ENCODE results near the gene SUGP1. TPM values are rescaled to one million over a fixed set of nuclear protein-coding genes. Genes with fewer than 3 reads are reported as not detected.

The SUGP1 gene
- polyA plus RNA-seq, 1 donor (not counting 4 experiments of a cell fraction or from before 2014, with no cell fraction given), result 28.6 TPM

GRCh38 chr19:19239675-19240074, 80.6 kb downstream of the SUGP1 start:
- H3K9me3 ChIP-seq (ENCODE audit: control insufficient read depth, low read depth, low read length), result peaks cover 3% of the 10 kb centered on the region
- DNase-seq (ENCODE audit: low read depth, low spot score), result no peak
- FAIRE-seq, result no peak
- H3K27ac ChIP-seq (ENCODE audit: control insufficient read depth, insufficient read depth, low read length), result no peak overlapping the region
- H2AFZ ChIP-seq (ENCODE audit: control insufficient read depth, low read length), result no peak overlapping the region
- TF ChIP-seq EZH2 (IDR thresholded peaks at IDR 0.05; ENCODE audit: low read length), result no peak
- no peak for TF ChIP-seq CTCF (optimal IDR thresholded peaks at IDR 0.05 in 1 of 3, IDR thresholded peaks at IDR 0.05 in 1 of 3, conservative IDR thresholded peaks at IDR 0.05 in 1 of 3; ENCODE audit: extremely low read depth in 1 of 3, insufficient read depth in 2 of 3, low read length in 3 of 3)
- no peak overlapping the region for H3K4me3 ChIP-seq (ENCODE audit: control insufficient read depth in 2 of 3, extremely low read depth in 1 of 3, insufficient read depth in 2 of 3, low read depth in 1 of 3, low read length in 3 of 3)
- H3K27me3 ChIP-seq (ENCODE audit: control insufficient read depth, extremely low read depth, insufficient read depth, low read length), result peaks cover 6% of the 10 kb centered on the region
- no peaks in the 10 kb centered on the region for H4K20me1 ChIP-seq (ENCODE audit: control insufficient read depth, extremely low read depth, insufficient read depth, low read length)
- no peak overlapping the region for H3K4me2 ChIP-seq (ENCODE audit: control insufficient read depth, extremely low read depth, insufficient read depth, low read depth, low read length)
- dilution Hi-C loops (cut with MboI; ENCODE audit: extremely low pct_ligation_motif_present, low sequenced_read_pairs), result no loop called here
- no peaks in the 10 kb centered on the region for H3K9me1 ChIP-seq (ENCODE audit: control insufficient read depth, extremely low read depth, insufficient read depth, low read length)
- no peak overlapping the region for H3K9ac ChIP-seq (ENCODE audit: control insufficient read depth, extremely low read depth, insufficient read depth, low read length)
- H3K36me3 ChIP-seq (ENCODE audit: control insufficient read depth in 2 of 2, extremely low read depth in 1 of 2, insufficient read depth in 2 of 2, low read length in 2 of 2), result no peaks in the 10 kb centered on the region
- no peaks in the 10 kb centered on the region for H3K4me1 ChIP-seq (ENCODE audit: control insufficient read depth, extremely low read depth, insufficient read depth, low read length)
- no peaks in the 10 kb centered on the region for H3K79me2 ChIP-seq (ENCODE audit: control insufficient read depth, insufficient read depth, low read length)

GRCh38 chr19:19238126-19238894, 82.0 kb downstream of the SUGP1 start:
- Histone ChIP-seq H3K4me3 (ENCODE audit: control insufficient read depth in 2 of 3, extremely low read depth in 1 of 3, insufficient read depth in 2 of 3, low read depth in 1 of 3, low read length in 3 of 3) (no peak overlapping the region), H2AFZ (ENCODE audit: control insufficient read depth, low read length) (no peak overlapping the region), H3K4me2 (ENCODE audit: control insufficient read depth, extremely low read depth, insufficient read depth, low read depth, low read length) (no peak overlapping the region), H3K79me2 (ENCODE audit: control insufficient read depth, insufficient read depth, low read length) (no peaks in the 10 kb centered on the region), H3K9me1 (ENCODE audit: control insufficient read depth, extremely low read depth, insufficient read depth, low read length) (no peaks in the 10 kb centered on the region), H3K4me1 (ENCODE audit: control insufficient read depth, extremely low read depth, insufficient read depth, low read length) (no peaks in the 10 kb centered on the region), H3K9me3 (ENCODE audit: control insufficient read depth, low read depth, low read length) (peaks cover 12% of the 10 kb centered on the region), H4K20me1 (ENCODE audit: control insufficient read depth, extremely low read depth, insufficient read depth, low read length) (no peaks in the 10 kb centered on the region), H3K36me3 (ENCODE audit: control insufficient read depth in 2 of 2, extremely low read depth in 1 of 2, insufficient read depth in 2 of 2, low read length in 2 of 2) (no peaks in the 10 kb centered on the region), H3K27ac (ENCODE audit: control insufficient read depth, insufficient read depth, low read length) (no peak overlapping the region), H3K27me3 (ENCODE audit: control insufficient read depth, extremely low read depth, insufficient read depth, low read length) (peaks cover 6% of the 10 kb centered on the region), H3K9ac (ENCODE audit: control insufficient read depth, extremely low read depth, insufficient read depth, low read length) (no peak overlapping the region)
- TF ChIP-seq CTCF (optimal IDR thresholded peaks at IDR 0.05 in 1 of 3, IDR thresholded peaks at IDR 0.05 in 1 of 3, conservative IDR thresholded peaks at IDR 0.05 in 1 of 3; ENCODE audit: extremely low read depth in 1 of 3, insufficient read depth in 2 of 3, low read length in 3 of 3) (no peak), EZH2 (IDR thresholded peaks at IDR 0.05; ENCODE audit: low read length) (no peak)
- FAIRE-seq (no peak), DNase-seq (ENCODE audit: low read depth, low spot score) (no peak)
- dilution Hi-C loops (cut with MboI; ENCODE audit: extremely low pct_ligation_motif_present, low sequenced_read_pairs), result no loop called here
